ENCODE data around the gene GIGYF2.

GRCh38 chr2:232890896-232891601, 193.9 kb downstream of the GIGYF2 start:
- no peak for TF ChIP-seq CTCF (IDR thresholded peaks at IDR 0.05)
- TF ChIP-seq EP300 (IDR thresholded peaks at IDR 0.05), result no peak
- no peak for TF ChIP-seq POLR2A (IDR thresholded peaks at IDR 0.05)
